Omental fat pad (tissue), 4 donors: Measurements from ENCODE around the gene CPB1. TPM values are rescaled to one million over a fixed set of nuclear protein-coding genes. Genes with fewer than 3 reads are reported as not detected.

Experiments
- ATAC-seq: fragments of 150-250 bp; one replicate; pipeline ENCODE4 v1.9.1; 2016; ENCODE audit warnings: mild to moderate bottlenecking, moderate library complexity; ENCODE audit not compliant: low FRiP score
- DNase-seq: peaks from one replicate; pipeline ENCODE4 v3.0.0-alpha.2; 2019; ENCODE audit warnings: low spot score
- total RNA-seq, 4 donors: library from RNA; depleted of rRNA; stranded (reverse); fragments of >200 nt; gene quantifications; one replicate each; pipeline ENCODE4 v1.1.0, GENCODE V29; 2016
- TF ChIP-seq, protein P1 (sequence below), 3 donors: fragments of 450-650 bp; IDR thresholded peaks; one replicate each; pipeline ENCODE4 v1.5.1; 2016 to 2017; ENCODE audit warnings: antibody characterized with exemption in 3 of 3, mild to moderate bottlenecking in 3 of 3, moderate library complexity in 2 of 3

CPB1 gene
- total RNA-seq, 4 donors from 2014 or later: 0.72 to 38.9 (median 4.2) TPM

DNA sequence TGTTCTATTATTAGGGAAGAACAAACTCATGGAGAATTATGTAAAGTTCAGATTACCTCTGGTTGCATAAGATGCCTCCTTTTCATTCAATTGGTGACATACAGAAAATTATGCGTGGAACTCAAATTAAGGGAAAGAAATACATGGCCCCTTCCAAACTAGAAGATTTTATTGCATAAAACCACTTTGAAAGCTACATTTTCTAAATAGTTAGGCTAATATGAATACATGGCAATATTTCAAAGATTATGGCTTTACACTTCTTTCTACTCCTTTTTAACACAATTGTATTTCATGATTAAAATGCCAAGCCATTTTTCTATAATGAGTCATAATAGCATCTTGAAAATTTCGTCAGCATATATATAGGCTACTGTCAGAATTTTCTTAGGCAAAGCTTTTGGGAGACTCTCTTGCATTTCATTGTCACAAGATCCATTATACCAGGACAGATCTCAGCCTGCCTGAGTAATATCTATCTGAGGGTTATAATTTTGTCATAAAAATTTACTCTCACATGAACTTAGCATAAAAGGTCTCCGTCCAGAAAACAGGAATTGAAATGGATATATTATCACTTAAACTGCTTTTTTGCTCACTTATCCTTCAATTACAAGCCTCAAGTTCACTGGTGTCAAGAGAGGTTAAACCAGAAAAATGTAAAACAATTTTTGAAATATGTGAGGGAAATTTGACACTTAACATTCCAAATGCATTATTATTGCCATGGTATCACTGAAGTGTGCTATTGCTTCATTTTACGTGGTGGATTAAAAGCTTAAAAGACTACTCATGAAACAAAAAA is 74.6 kb downstream of the CPB1 start:
- no peak for ATAC-seq
- no peak for DNase-seq
- TF ChIP-seq, protein P1, sequence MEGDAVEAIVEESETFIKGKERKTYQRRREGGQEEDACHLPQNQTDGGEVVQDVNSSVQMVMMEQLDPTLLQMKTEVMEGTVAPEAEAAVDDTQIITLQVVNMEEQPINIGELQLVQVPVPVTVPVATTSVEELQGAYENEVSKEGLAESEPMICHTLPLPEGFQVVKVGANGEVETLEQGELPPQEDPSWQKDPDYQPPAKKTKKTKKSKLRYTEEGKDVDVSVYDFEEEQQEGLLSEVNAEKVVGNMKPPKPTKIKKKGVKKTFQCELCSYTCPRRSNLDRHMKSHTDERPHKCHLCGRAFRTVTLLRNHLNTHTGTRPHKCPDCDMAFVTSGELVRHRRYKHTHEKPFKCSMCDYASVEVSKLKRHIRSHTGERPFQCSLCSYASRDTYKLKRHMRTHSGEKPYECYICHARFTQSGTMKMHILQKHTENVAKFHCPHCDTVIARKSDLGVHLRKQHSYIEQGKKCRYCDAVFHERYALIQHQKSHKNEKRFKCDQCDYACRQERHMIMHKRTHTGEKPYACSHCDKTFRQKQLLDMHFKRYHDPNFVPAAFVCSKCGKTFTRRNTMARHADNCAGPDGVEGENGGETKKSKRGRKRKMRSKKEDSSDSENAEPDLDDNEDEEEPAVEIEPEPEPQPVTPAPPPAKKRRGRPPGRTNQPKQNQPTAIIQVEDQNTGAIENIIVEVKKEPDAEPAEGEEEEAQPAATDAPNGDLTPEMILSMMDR (IDR thresholded peaks at IDR 0.05): no peak

DNA sequence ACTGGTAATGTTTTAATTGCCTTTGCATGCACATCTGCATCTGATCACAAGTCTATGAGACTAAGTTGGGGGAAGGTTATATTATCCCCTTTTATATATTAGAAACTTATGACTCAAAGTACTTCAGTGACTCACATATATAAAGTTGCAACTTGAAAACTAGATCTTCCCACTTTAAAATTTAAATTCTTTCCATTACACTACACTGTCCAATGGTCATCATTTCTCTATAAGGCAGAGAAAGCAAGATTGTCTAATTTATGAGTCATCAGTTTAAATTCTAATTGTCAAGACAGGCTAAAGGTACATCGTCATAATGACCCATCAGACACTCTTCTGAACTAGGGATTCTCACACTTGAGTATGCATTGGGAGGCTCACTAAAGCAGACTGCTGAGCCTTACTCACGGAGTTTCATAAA is 75.4 kb downstream of the CPB1 start:
- DNase-seq (no peak), ATAC-seq (no peak)
- TF ChIP-seq, protein P1 (IDR thresholded peaks at IDR 0.05): no peak

GRCh38 chr3:148903941-148904340 is 76.3 kb downstream of the CPB1 start:
- ATAC-seq (no peak), DNase-seq (no peak)
- TF ChIP-seq, protein P1 (IDR thresholded peaks at IDR 0.05): no peak

DNA sequence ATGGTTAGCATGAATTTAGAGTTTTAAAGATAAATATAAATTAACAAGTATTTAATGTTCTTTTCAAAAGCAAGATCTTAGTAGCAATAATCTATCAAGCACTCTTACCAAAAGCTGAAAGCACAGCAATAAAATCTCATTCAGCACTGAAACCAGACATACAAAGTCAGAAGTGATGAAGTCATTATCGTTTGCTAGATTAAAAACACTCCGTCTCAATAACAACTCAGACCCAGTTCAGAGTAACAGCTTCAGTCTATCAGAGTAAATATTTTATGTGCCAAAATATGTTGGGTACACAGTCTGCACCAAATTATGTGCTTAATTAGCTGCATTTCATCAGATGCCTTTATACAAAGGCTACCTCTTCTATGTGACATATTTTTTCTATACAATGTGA is 79.1 kb downstream of the CPB1 start:
- TF ChIP-seq, protein P1 (IDR thresholded peaks at IDR 0.05): no peak
- DNase-seq: no peak
- no peak for ATAC-seq

Other genes starting within 250 kb of the CPB1 start
- 100 to 1,000 TPM in 1 of 4 donors, 10 to 100 TPM in 3; 10.3 to 163 (median 47.1) TPM for gene AGTR1, start 129.9 kb upstream of the CPB1 start, total RNA-seq
- gene CPA3, start 37.5 kb downstream of the CPB1 start, total RNA-seq: 10 to 100 TPM in 3 of 4 donors, 1 to 10 TPM in 1; 4.8 to 21.5 (median 14.4) TPM
- gene GYG1, start 163.7 kb downstream of the CPB1 start, total RNA-seq: 10 to 100 TPM; 23.2 to 40.8 (median 30.4) TPM